Activated T-helper 2 cell treated with anti-CD3 and anti-CD28 coated beads, Interferon-gamma antibody, Interleukin-2, Interleukin-4, amounts not matched to agents 10 μg/mL and 5 μg/mL and 100 μg/mL, durations not matched to agents 14 hours and 24 hours and 36 hours (primary cell): ENCODE data around the gene ZEB1. TPM values are rescaled to one million over a fixed set of nuclear protein-coding genes. Genes with fewer than 3 reads are reported as not detected.
"Not testable (repeated sequence)": the region's sequence is repeated elsewhere in the genome, so short reads cannot be mapped to it uniquely, and the experiment has no call there.

Experiments
- DNase-seq: peaks from one replicate; pipeline ENCODE4 v3.0.0; 2021; ENCODE audit warnings: low spot score
- H3K27ac Mint-ChIP-seq: one replicate; pipeline ENCODE4 v1.8.0; 2021; ENCODE audit warnings: mixed read lengths
- H3K27me3 Mint-ChIP-seq: one replicate; pipeline ENCODE4 v1.8.0; 2021; ENCODE audit warnings: low read depth, mixed read lengths
- H3K36me3 Mint-ChIP-seq: one replicate; pipeline ENCODE4 v1.8.0; 2021; ENCODE audit warnings: low read depth, mixed read lengths
- H3K4me1 Mint-ChIP-seq: one replicate; pipeline ENCODE4 v1.8.0; 2021; ENCODE audit warnings: low read depth, mixed read lengths
- H3K4me3 Mint-ChIP-seq: one replicate; pipeline ENCODE4 v1.8.0; 2021; ENCODE audit warnings: low read depth, mild to moderate bottlenecking, moderate library complexity, mixed read lengths
- H3K9me3 Mint-ChIP-seq: one replicate; pipeline ENCODE4 v1.8.0; 2021; ENCODE audit warnings: mixed read lengths
- intact Hi-C: fragments of 100-400 bp; cut with micrococcal nuclease; formaldehyde crosslinking; loops from one replicate; pipeline ENCODE4 v1.15.1; 2023
- total RNA-seq: library from RNA; stranded (reverse); gene quantifications from 2 replicates; pipeline ENCODE4 v1.2.3, GENCODE V29; 2022

Gene ZEB1
- total RNA-seq, 1 donor from 2014 or later, result 70.0 TPM

GRCh38 chr10:31358688-31359330 lies 39.8 kb downstream of the ZEB1 start:
- Mint-ChIP-seq H3K36me3 (peaks cover 60% of the 10 kb centered on the region), H3K4me1 (peaks cover 25% of the 10 kb centered on the region), H3K9me3 (peaks cover 7% of the 10 kb centered on the region), H3K4me3 (no peak overlapping the region), H3K27me3 (no peaks in the 10 kb centered on the region), H3K27ac (no peak overlapping the region)
- no peak for DNase-seq
- intact Hi-C loops, result no loop called here

- Mint-ChIP-seq H3K9me3 (peaks cover 7% of the 10 kb centered on the region), H3K27me3 (no peaks in the 10 kb centered on the region), H3K4me3 (no peak overlapping the region), H3K4me1 (peaks cover 17% of the 10 kb centered on the region), H3K36me3 (peaks cover 66% of the 10 kb centered on the region), H3K27ac (no peak overlapping the region)
- intact Hi-C loops, result no loop called here
- no peak for DNase-seq
Measured at GRCh38 chr10:31359979-31360378, 41.0 kb downstream of the ZEB1 start.

GRCh38 chr10:31361475-31361874 lies 42.5 kb downstream of the ZEB1 start:
- H3K27me3 Mint-ChIP-seq, H3K4me3 Mint-ChIP-seq, H3K9me3 Mint-ChIP-seq, H3K27ac Mint-ChIP-seq, DNase-seq, intact Hi-C loops: not testable (repeated sequence)
- H3K4me1 Mint-ChIP-seq, result peaks cover 12% of the 10 kb centered on the region
- H3K36me3 Mint-ChIP-seq, result peaks cover 57% of the 10 kb centered on the region

- H3K27ac Mint-ChIP-seq, result no peak overlapping the region
- no peaks in the 10 kb centered on the region for H3K27me3 Mint-ChIP-seq
- peaks cover 11% of the 10 kb centered on the region for H3K4me1 Mint-ChIP-seq
- intact Hi-C loops, result no loop called here
- H3K4me3 Mint-ChIP-seq, result no peak overlapping the region
- H3K9me3 Mint-ChIP-seq, result peaks cover 7% of the 10 kb centered on the region
- no peak for DNase-seq
- H3K36me3 Mint-ChIP-seq, result peaks cover 54% of the 10 kb centered on the region
Measured at GRCh38 chr10:31362023-31362641, 43.1 kb downstream of the ZEB1 start.

- H3K27ac Mint-ChIP-seq, result not testable (repeated sequence)
Measured at GRCh38 chr10:31363696-31364095, 44.7 kb downstream of the ZEB1 start.

GRCh38 chr10:31364238-31364637 lies 45.2 kb downstream of the ZEB1 start:
- H3K4me3 Mint-ChIP-seq, H3K9me3 Mint-ChIP-seq, H3K27me3 Mint-ChIP-seq, intact Hi-C loops, H3K4me1 Mint-ChIP-seq, H3K27ac Mint-ChIP-seq, DNase-seq: not testable (repeated sequence)
- H3K36me3 Mint-ChIP-seq, result peaks cover 47% of the 10 kb centered on the region

More at GRCh38 chr10:31363696-31364095, 44.7 kb downstream of the ZEB1 start:
- intact Hi-C loops, H3K4me3 Mint-ChIP-seq, H3K27me3 Mint-ChIP-seq, H3K4me1 Mint-ChIP-seq, DNase-seq, H3K9me3 Mint-ChIP-seq: not testable (repeated sequence)
- peaks cover 47% of the 10 kb centered on the region for H3K36me3 Mint-ChIP-seq

GRCh38 chr10:31366703-31367102 lies 47.7 kb downstream of the ZEB1 start:
- peaks cover 24% of the 10 kb centered on the region for H3K4me1 Mint-ChIP-seq
- peaks cover 28% of the 10 kb centered on the region for H3K36me3 Mint-ChIP-seq
- intact Hi-C loops, result no loop called here

GRCh38 chr10:31368724-31369123 lies 49.7 kb downstream of the ZEB1 start:
- Mint-ChIP-seq H3K27ac (no peak overlapping the region), H3K9me3 (no peaks in the 10 kb centered on the region), H3K27me3 (no peaks in the 10 kb centered on the region), H3K36me3 (peaks cover 12% of the 10 kb centered on the region), H3K4me3 (no peak overlapping the region), H3K4me1 (peaks cover 34% of the 10 kb centered on the region)
- intact Hi-C loops, result no loop called here
- no peak for DNase-seq

More at GRCh38 chr10:31366703-31367102, 47.7 kb downstream of the ZEB1 start:
- no peak overlapping the region for H3K27ac Mint-ChIP-seq
- no peak overlapping the region for H3K4me3 Mint-ChIP-seq
- no peak for DNase-seq
- no peaks in the 10 kb centered on the region for H3K9me3 Mint-ChIP-seq
- H3K27me3 Mint-ChIP-seq, result no peaks in the 10 kb centered on the region

- no peak overlapping the region for H3K4me3 Mint-ChIP-seq
- intact Hi-C loops, result no loop called here
- no peaks in the 10 kb centered on the region for H3K27me3 Mint-ChIP-seq
- H3K36me3 Mint-ChIP-seq, result peaks cover 6% of the 10 kb centered on the region
- no peak for DNase-seq
- H3K4me1 Mint-ChIP-seq, result peaks cover 35% of the 10 kb centered on the region
- no peaks in the 10 kb centered on the region for H3K9me3 Mint-ChIP-seq
- H3K27ac Mint-ChIP-seq, result no peak overlapping the region
Measured at GRCh38 chr10:31372439-31372838, 53.4 kb downstream of the ZEB1 start.

GRCh38 chr10:31374146-31374696 lies 55.2 kb downstream of the ZEB1 start:
- intact Hi-C loops, result no loop called here
- H3K27me3 Mint-ChIP-seq, result no peaks in the 10 kb centered on the region
- DNase-seq, result no peak
- H3K4me1 Mint-ChIP-seq, result peaks cover 33% of the 10 kb centered on the region
- H3K36me3 Mint-ChIP-seq, result peaks cover 3% of the 10 kb centered on the region
- H3K9me3 Mint-ChIP-seq, result no peaks in the 10 kb centered on the region
- H3K27ac Mint-ChIP-seq, result no peak overlapping the region
- H3K4me3 Mint-ChIP-seq, result no peak overlapping the region

- Mint-ChIP-seq H3K4me3 (no peak overlapping the region), H3K9me3 (no peaks in the 10 kb centered on the region), H3K27ac (no peak overlapping the region), H3K4me1 (peaks cover 10% of the 10 kb centered on the region), H3K27me3 (no peaks in the 10 kb centered on the region), H3K36me3 (peaks cover 8% of the 10 kb centered on the region)
- no peak for DNase-seq
- intact Hi-C loops, result no loop called here
Measured at GRCh38 chr10:31381171-31381570, 62.2 kb downstream of the ZEB1 start.

- Mint-ChIP-seq H3K36me3 (peaks cover 10% of the 10 kb centered on the region), H3K4me3 (no peak overlapping the region), H3K27me3 (no peaks in the 10 kb centered on the region), H3K9me3 (no peaks in the 10 kb centered on the region), H3K27ac (no peak overlapping the region), H3K4me1 (peaks cover 10% of the 10 kb centered on the region)
- intact Hi-C loops, result no loop called here
- DNase-seq, result no peak
Measured at GRCh38 chr10:31381766-31382316, 62.8 kb downstream of the ZEB1 start.
